ENCODE measurements around the gene TAF7. TPM values are rescaled to one million over a fixed set of nuclear protein-coding genes. Genes with fewer than 3 reads are reported as not detected.
A peak's percentile ranks its signal among the peaks of the same experiment; 100 is the strongest.

TAF7 gene, protein sequence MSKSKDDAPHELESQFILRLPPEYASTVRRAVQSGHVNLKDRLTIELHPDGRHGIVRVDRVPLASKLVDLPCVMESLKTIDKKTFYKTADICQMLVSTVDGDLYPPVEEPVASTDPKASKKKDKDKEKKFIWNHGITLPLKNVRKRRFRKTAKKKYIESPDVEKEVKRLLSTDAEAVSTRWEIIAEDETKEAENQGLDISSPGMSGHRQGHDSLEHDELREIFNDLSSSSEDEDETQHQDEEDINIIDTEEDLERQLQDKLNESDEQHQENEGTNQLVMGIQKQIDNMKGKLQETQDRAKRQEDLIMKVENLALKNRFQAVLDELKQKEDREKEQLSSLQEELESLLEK
- 100 to 1,000 TPM in 8 of 10 donors, 10 to 100 TPM in 2; 93.4 to 111 (median 107) TPM for total RNA-seq
- 10 to 100 TPM; 33.1 to 89.9 TPM for polyA plus RNA-seq
- long read RNA-seq, donor 1, transcript TAF7-201 (1 exons, 2,334 nt): major isoform, 254 of 254 reads
- long read RNA-seq, donor 1, partial matches to known transcripts: 0 of 254 reads
- long read RNA-seq, donor 1, other reads (novel, unspliced or antisense): 0 of 254 reads
- long read RNA-seq, donor 2, transcript TAF7-201 (1 exons, 2,334 nt): major isoform, 266 of 266 reads
- long read RNA-seq, donor 2, partial matches to known transcripts: 0 of 266 reads
- long read RNA-seq, donor 2, other reads (novel, unspliced or antisense): 0 of 266 reads
- long read RNA-seq, donor 3, transcript TAF7-201 (1 exons, 2,334 nt): major isoform, 358 of 359 reads
- long read RNA-seq, donor 3, partial matches to known transcripts: 0 of 359 reads
- long read RNA-seq, donor 3, other reads (novel, unspliced or antisense): 1 of 359 reads

DNA sequence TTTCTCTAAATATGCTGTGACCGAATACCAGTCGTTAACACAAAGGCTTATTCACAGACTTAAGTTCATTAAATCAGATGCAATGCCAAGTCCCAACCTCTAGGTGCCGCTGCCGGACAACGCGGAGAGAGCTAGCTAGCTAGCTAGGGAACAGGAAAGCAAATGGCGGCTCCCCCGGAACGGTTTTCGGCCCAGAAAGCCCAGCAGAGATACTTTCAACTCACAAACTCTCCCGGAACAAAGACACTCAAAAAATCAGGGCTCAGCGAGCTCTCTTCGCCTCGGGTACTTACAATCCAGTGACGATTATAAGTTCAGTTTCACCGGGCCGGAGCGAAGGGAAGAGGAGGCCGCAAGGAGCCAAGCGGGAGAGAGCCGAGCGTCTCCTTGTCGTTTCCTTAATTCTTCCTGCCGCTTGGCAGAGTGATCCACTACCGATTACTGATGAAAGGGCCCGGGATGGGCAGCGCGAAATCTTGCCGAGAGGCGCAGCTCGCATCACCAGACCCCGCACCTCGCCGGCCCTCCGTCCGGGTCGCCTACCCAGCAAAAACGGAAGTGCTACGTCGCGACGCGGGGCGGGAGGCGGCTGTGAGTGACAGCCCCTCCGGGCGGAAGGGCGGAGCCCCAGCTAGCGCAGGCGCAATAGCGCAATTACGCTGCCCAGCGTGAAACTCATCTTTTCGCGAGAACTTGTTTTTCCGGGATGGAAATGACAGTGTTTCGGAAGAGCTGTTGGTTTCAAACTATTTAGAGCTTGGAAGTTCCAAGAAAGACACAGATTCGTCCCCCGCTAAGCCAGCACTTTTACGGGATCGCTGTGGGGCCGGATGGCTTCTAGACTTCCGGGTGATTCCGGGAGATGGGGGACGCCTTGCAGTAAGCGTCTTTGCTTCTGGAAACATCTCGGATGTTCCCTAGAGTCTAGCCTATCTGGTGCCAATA, at the start of gene TAF7:
Gene TAF7 (minus strand): TSS at position 560 of the 945 bp plus-strand sequence. CDS start 740 bp downstream, outside the sequence.
- Histone ChIP-seq H3K4me1 (peaks cover 0 to 23% (median 13%) of the 10 kb centered on the region in 9 donors), H3K27me3 (no peaks in the 10 kb centered on the region), H3K9me3 (peaks cover 0 to 76% (median 45%) of the 10 kb centered on the region in 11 donors), H3K4me3 (peak within 1 kb of the TSS; percentile 56 to 96 (median 72)), H3K36me3 (peaks cover 0 to 46% (median 21%) of the 10 kb centered on the region in 9 donors), H3K27ac (peak within 1 kb of the TSS; percentile 87 to 99 (median 92))
- 1 to 2% methylated on average over 67 of the region's 67 CpGs for WGBS, 2 donors
- peak; percentile 90 to 93 for DNase-seq
- intact Hi-C loops (cut with DNase I): loop anchor here in 6 of 10 donors (2.0 to 10.0 kb wide), 7 partner anchors 76 to 918 kb away; partner anchors contain the start of genes ANKHD1 (in 1 of the 6), PCDHB12 (in 1 of the 6) and PCDHB15 (in 1 of the 6)
- ATAC-seq: peak; percentile 99 to 100 (median 100)
- peak; percentile 79 to 92 (median 87) for TF ChIP-seq CTCF (IDR thresholded peaks at IDR 0.05)

GRCh38 chr5:141366016-141366896, 45.7 kb upstream of the TAF7 start:
- Histone ChIP-seq H3K4me3 (no peak overlapping the region), H3K4me1 (peaks cover 0 to 22% (median 5%) of the 10 kb centered on the region in 9 donors), H3K27ac (no peak overlapping the region), H3K36me3 (peaks cover 0 to 40% (median 0%) of the 10 kb centered on the region in 9 donors), H3K27me3 (peaks cover 0 to 85% (median 0%) of the 10 kb centered on the region in 7 donors), H3K9me3 (peaks cover 0 to 99% (median 50%) of the 10 kb centered on the region in 11 donors)
- ATAC-seq (no peak), DNase-seq (no peak)
- WGBS, 2 donors: 40 to 45% methylated on average over 46 of the region's 46 CpGs
- intact Hi-C loops (cut with DNase I): loop anchor here in 1 of 10 donors (2.0 kb wide), 1 partner anchor 55 kb away; the partner anchor contains the start of gene PCDHGA11
- no peak for TF ChIP-seq CTCF (IDR thresholded peaks at IDR 0.05)

GRCh38 chr5:141363952-141364660, 43.5 kb upstream of the TAF7 start, which contains the start of gene PCDHGA5:
PCDHGA5 (plus strand) TSS chr5:141364162; CDS start chr5:141364331, 169 bp downstream.
- Histone ChIP-seq H3K4me3 (peak within 1 kb of the TSS in 8 of 10 donors; percentile 2 to 34 (median 22)), H3K36me3 (peaks cover 0 to 30% (median 0%) of the 10 kb centered on the region in 9 donors), H3K4me1 (peaks cover 0 to 23% (median 3%) of the 10 kb centered on the region in 9 donors), H3K9me3 (peaks cover 0 to 99% (median 48%) of the 10 kb centered on the region in 11 donors), H3K27me3 (peaks cover 0 to 84% (median 0%) of the 10 kb centered on the region in 7 donors), H3K27ac (no peak within 1 kb of the TSS)
- 27 to 28% methylated on average over 34 of the region's 34 CpGs for WGBS, 2 donors
- intact Hi-C loops (cut with DNase I): no loop called here
- ATAC-seq: peak in 3 of 8 donors; percentile 61 to 71 (median 69)
- no peak for DNase-seq
- TF ChIP-seq CTCF (IDR thresholded peaks at IDR 0.05): peak in 7 of 9 donors; percentile 5 to 32 (median 18)
